ENCODE data around the gene RANBP2. TPM values are rescaled to one million over a fixed set of nuclear protein-coding genes. Genes with fewer than 3 reads are reported as not detected.
A peak's percentile ranks its signal among the peaks of the same experiment; 100 is the strongest.

RANBP2 gene
- total RNA-seq, 1 donor from 2014 or later, result 68.0 TPM

DNA sequence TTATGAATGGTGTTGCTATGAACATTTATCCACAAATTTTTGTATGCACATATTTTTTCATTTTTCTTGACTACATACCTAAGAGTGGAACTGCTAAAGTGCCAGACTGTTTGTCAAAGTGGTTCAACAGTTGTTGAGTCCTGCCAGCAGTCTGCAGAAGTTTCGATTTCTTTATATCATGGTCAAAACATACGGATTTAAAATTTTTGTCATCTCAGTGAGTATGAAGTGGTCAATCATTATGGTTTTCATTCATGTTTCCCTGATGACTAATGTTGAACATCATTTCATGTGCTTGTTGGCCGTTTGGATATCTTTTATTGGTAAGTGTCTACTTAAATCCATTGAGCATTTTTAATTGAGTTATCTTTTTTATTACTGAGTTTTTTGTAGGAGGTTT is 106.5 kb downstream of the RANBP2 start:
- Mint-ChIP-seq H3K36me3 (ENCODE audit: low read depth) (peaks cover 10% of the 10 kb centered on the region), H3K4me3 (no peak overlapping the region), H3K27ac (no peak overlapping the region), H3K9me3 (no peaks in the 10 kb centered on the region), H3K27me3 (ENCODE audit: insufficient read depth) (no peaks in the 10 kb centered on the region), H3K4me1 (ENCODE audit: low read depth) (no peaks in the 10 kb centered on the region)
- no peak for DNase-seq (ENCODE audit: low spot score)
- intact Hi-C loops (cut with micrococcal nuclease), result no loop called here

DNA sequence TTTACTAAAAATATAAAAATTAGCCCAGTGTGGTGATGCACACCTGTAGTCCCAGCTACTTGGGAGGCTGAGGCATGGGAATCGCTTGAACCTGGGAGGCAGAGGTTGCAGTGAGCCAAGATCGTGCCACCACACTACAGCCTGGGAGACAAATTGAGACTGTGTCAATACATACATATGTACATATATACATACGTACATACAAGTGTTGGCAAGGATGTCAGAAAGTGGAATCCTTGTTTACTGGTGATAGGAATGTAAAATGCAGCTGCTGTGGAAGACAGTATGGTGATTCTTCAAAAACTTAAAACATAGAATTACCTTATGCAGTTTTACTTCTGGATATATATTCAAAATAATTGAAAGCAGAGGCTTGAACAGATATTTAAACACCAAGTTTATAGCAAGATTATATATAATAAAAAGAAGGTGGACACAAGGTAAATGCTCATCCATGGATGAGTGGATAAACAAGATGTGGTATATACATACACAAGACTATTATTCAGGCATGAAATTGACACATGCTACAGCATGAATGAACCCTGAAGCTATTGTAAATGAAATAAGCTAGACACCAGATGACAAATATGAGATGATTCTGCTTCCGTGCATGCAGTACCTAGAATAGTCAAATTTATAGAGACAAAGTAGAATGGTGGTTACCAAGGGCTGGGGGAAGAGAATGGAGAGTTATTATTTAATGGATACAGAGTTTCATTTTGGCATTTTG is 110.5 kb downstream of the RANBP2 start:
- intact Hi-C loops (cut with micrococcal nuclease), result no loop called here
- no peak for DNase-seq (ENCODE audit: low spot score)
- H3K9me3 Mint-ChIP-seq, result peaks cover 2% of the 10 kb centered on the region
- H3K27ac Mint-ChIP-seq, result no peak overlapping the region
- H3K36me3 Mint-ChIP-seq (ENCODE audit: low read depth), result peaks cover 14% of the 10 kb centered on the region
- no peak overlapping the region for H3K4me3 Mint-ChIP-seq
- no peaks in the 10 kb centered on the region for H3K27me3 Mint-ChIP-seq (ENCODE audit: insufficient read depth)
- peaks cover 17% of the 10 kb centered on the region for H3K4me1 Mint-ChIP-seq (ENCODE audit: low read depth)

DNA sequence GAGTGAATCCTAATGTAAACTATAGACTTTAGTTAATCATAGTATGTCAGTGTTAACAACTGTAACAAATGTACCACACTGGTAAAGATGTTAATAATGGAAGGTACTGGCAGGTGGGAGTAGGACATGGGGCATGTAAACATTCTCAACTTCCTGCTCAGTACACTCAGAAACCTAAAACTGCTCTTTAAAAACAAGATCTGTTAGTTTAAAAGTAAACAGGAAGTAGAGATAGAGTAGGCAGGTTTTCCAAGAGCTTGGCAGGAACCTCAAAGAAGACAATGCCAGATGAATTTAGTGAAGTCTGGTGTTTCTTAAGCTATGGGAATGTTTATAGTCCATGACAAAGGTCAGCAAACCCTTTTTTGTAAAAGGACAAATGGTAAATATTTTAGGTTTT is 113.9 kb downstream of the RANBP2 start:
- H3K36me3 Mint-ChIP-seq (ENCODE audit: low read depth), result peaks cover 19% of the 10 kb centered on the region
- H3K4me3 Mint-ChIP-seq, result no peak overlapping the region
- intact Hi-C loops (cut with micrococcal nuclease), result no loop called here
- no peaks in the 10 kb centered on the region for H3K27me3 Mint-ChIP-seq (ENCODE audit: insufficient read depth)
- peaks cover 22% of the 10 kb centered on the region for H3K4me1 Mint-ChIP-seq (ENCODE audit: low read depth)
- H3K27ac Mint-ChIP-seq, result peak overlapping the region; percentile 70
- no peak for DNase-seq (ENCODE audit: low spot score)
- peaks cover 21% of the 10 kb centered on the region for H3K9me3 Mint-ChIP-seq

DNA sequence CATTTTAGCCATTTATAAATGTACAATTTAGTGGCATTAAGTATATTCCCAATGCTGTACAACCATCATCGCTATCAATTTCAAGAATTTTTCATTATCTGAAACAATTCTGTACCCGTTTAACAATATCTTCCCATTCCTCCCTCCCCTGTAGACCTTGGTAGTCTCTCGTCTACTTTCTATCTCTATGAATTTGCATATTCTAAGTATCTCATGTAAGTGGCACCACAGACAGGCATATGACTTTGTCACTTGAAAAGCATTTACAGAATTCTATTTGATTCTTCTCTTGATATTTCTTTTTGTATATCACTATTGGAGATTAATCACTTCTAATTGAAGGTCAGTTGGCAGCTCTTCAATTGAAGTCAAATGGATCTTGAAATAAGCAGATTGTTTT is 115.3 kb downstream of the RANBP2 start:
- H3K27me3 Mint-ChIP-seq (ENCODE audit: insufficient read depth), result no peaks in the 10 kb centered on the region
- H3K4me1 Mint-ChIP-seq (ENCODE audit: low read depth), result peaks cover 22% of the 10 kb centered on the region
- H3K4me3 Mint-ChIP-seq, result no peak overlapping the region
- no peak for DNase-seq (ENCODE audit: low spot score)
- peaks cover 21% of the 10 kb centered on the region for H3K36me3 Mint-ChIP-seq (ENCODE audit: low read depth)
- intact Hi-C loops (cut with micrococcal nuclease), result loop anchor here (1.0 kb wide), 1 partner anchor 64 kb away; no protein-coding TSS in a partner anchor
- H3K9me3 Mint-ChIP-seq, result peaks cover 26% of the 10 kb centered on the region
- peak overlapping the region; percentile 31 for H3K27ac Mint-ChIP-seq

DNA sequence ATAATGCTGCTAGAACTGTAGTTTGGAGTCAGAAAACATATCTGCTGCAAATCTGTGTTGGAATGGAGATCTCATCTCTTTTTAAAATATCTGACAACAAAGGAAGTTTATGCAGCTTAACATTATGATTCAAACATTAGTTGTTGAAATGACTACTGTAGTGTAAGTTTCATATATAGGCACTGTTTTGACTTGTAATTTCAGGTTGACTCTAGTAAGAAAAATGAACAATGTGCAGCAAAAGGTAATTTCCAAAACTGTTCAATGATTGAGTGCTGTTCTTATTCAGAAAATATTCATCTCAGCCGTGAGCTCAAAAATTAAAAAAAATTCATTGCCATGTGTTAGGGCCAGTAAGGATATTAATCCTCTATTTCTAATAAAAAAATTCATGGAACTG is 115.8 kb downstream of the RANBP2 start:
- no peak for DNase-seq (ENCODE audit: low spot score)
- H3K4me1 Mint-ChIP-seq (ENCODE audit: low read depth), result peaks cover 22% of the 10 kb centered on the region
- no peaks in the 10 kb centered on the region for H3K27me3 Mint-ChIP-seq (ENCODE audit: insufficient read depth)
- intact Hi-C loops (cut with micrococcal nuclease), result loop anchor here (1.0 kb wide), 1 partner anchor 63 kb away; no protein-coding TSS in a partner anchor
- peak overlapping the region; percentile 31 for H3K27ac Mint-ChIP-seq
- no peak overlapping the region for H3K4me3 Mint-ChIP-seq
- H3K9me3 Mint-ChIP-seq, result peaks cover 30% of the 10 kb centered on the region
- peaks cover 23% of the 10 kb centered on the region for H3K36me3 Mint-ChIP-seq (ENCODE audit: low read depth)

Other genes starting within 250 kb of the RANBP2 start
- gene LIMS1, start 185.0 kb upstream of the RANBP2 start, total RNA-seq, result 69.6 and 70.0 TPM in 2 replicates
- 20.0 and 23.4 TPM in 2 replicates for gene CCDC138, start 67.3 kb downstream of the RANBP2 start, total RNA-seq

Measured in activated T-helper 1 cell treated with anti-CD3 and anti-CD28 coated beads, Interleukin-12 subunit alpha, Interleukin-12 subunit beta, Interleukin-2, Interleukin-4 antibody, amounts not matched to agents 30 ng/mL and 10 ng/mL and 1 ng/mL, durations not matched to agents 14 hours and 24 hours and 36 hours (primary cell).